Caco-2 (cell line): ENCODE measurements around the gene CCT2. TPM values are rescaled to one million over a fixed set of nuclear protein-coding genes. Genes with fewer than 3 reads are reported as not detected.
A peak's percentile ranks its signal among the peaks of the same experiment; 100 is the strongest.

ENCODE experiments used
- BruUV-seq: library from RNA; stranded (reverse); fragments of 400-500 nt; replicated peaks from 2 replicates; lab custom pipeline; 2021; lab: Mats Ljungman, UMichigan
- CTCF ChIA-PET: fragments of 300-600 bp; sonication (Branson Sonifier 250); formaldehyde crosslinking; loops from one replicate; lab custom pipeline; 2022; ENCODE audit warnings: antibody characterized with exemption; lab: Charles Lee
- POLR2A ChIA-PET: fragments of 300-600 bp; sonication (Branson Sonifier 250); formaldehyde crosslinking; loops from one replicate; lab custom pipeline; 2022; ENCODE audit warnings: antibody characterized with exemption; lab: Charles Lee
- DNase-seq, 2 experiments: peaks; one replicate each; pipeline versions ENCODE4 v3.0.0 to v3.0.0-alpha.2; 2020 to 2022
- H3K27me3 ChIP-seq: replicated peaks from 2 replicates; pipeline ENCODE4 v1.6.0; 2011; ENCODE audit warnings: low read length; ENCODE audit not compliant: control insufficient read depth, insufficient read depth
- H3K36me3 ChIP-seq: 2 replicates; pipeline ENCODE4 v1.5.1; 2011; ENCODE audit warnings: low read length; ENCODE audit not compliant: control insufficient read depth, insufficient read depth
- H3K4me1 ChIP-seq: fragments of 250-450 bp; sonication (Bioruptor Pico); 2 replicates; pipeline ENCODE4 v1.5.1; 2020; ENCODE audit warnings: mild to moderate bottlenecking
- H3K4me3 ChIP-seq: 2 replicates; pipeline ENCODE4 v1.5.1; 2011; ENCODE audit warnings: low read depth, mild to moderate bottlenecking, control low read depth, low read length
- H3K9me3 ChIP-seq: fragments of 250-450 bp; sonication (Bioruptor Pico); 2 replicates; pipeline ENCODE4 v1.5.1; 2020; ENCODE audit warnings: mild to moderate bottlenecking, moderate library complexity
- H3K27ac Mint-ChIP-seq: one replicate; pipeline ENCODE4 v1.8.0; 2022; ENCODE audit warnings: mixed read lengths; ENCODE audit not compliant: unreplicated experiment
- H3K27me3 Mint-ChIP-seq: one replicate; pipeline ENCODE4 v1.8.0; 2022; ENCODE audit warnings: mixed read lengths; ENCODE audit not compliant: insufficient read depth, unreplicated experiment
- H3K36me3 Mint-ChIP-seq: one replicate; pipeline ENCODE4 v1.8.0; 2022; ENCODE audit warnings: mild to moderate bottlenecking, mixed read lengths; ENCODE audit not compliant: insufficient read depth, unreplicated experiment
- H3K4me1 Mint-ChIP-seq: one replicate; pipeline ENCODE4 v1.8.0; 2022; ENCODE audit warnings: low read depth, mixed read lengths; ENCODE audit not compliant: unreplicated experiment
- H3K4me3 Mint-ChIP-seq: one replicate; pipeline ENCODE4 v1.8.0; 2022; ENCODE audit warnings: mild to moderate bottlenecking, moderate library complexity, mixed read lengths; ENCODE audit not compliant: unreplicated experiment
- H3K9me3 Mint-ChIP-seq: one replicate; pipeline ENCODE4 v1.8.0; 2022; ENCODE audit warnings: mixed read lengths; ENCODE audit not compliant: unreplicated experiment
- CTCF ChIP-seq, 2 experiments: fragments of 200-600 bp in 1 of 2; IDR thresholded peaks; 1 replicate in 1 of 2; 2 replicates in 1 of 2; pipeline versions ENCODE4 v1.5.1 to v1.8.0; 2011 to 2022; ENCODE audit warnings: antibody characterized with exemption in 1 of 2, control low read depth in 1 of 2, inconsistent platforms in 1 of 2, low read depth in 1 of 2, low read length in 1 of 2, mild to moderate bottlenecking in 1 of 2, moderate library complexity in 1 of 2; ENCODE audit not compliant: insufficient read depth in 1 of 2, severe bottlenecking in 1 of 2, unreplicated experiment in 1 of 2
- intact Hi-C: fragments of 100-400 bp; cut with micrococcal nuclease; formaldehyde crosslinking; loops from one replicate; pipeline ENCODE4 v1.10.0; 2022; ENCODE audit not compliant: unreplicated experiment
- total RNA-seq: library from RNA; stranded (reverse); gene quantifications from 2 replicates; pipeline ENCODE4 v1.2.3, GENCODE V29; 2022

The CCT2 gene
- total RNA-seq, 1 experiment from 2014 or later, result 321 TPM

- CTCF ChIA-PET, result no interaction called here
- peaks cover 8% of the 10 kb centered on the region for H3K36me3 ChIP-seq
- peaks cover 97% of the 10 kb centered on the region for H3K36me3 Mint-ChIP-seq
Measured at GRCh38 chr12:69589082-69589481, 3.8 kb downstream of the CCT2 start.

GRCh38 chr12:69595689-69596088 is 10.4 kb downstream of the CCT2 start:
- intact Hi-C loops, result no loop called here
- H3K4me3 Mint-ChIP-seq, result no peak overlapping the region
- H3K36me3 Mint-ChIP-seq, result peaks cover 92% of the 10 kb centered on the region

More at GRCh38 chr12:69589082-69589481, 3.8 kb downstream of the CCT2 start:
- no peaks in the 10 kb centered on the region for H3K4me1 Mint-ChIP-seq
- no peak overlapping the region for H3K4me3 ChIP-seq
- POLR2A ChIA-PET, result interaction anchor here (0.7 kb wide), 1 partner anchor 8 kb away, joined by 3 read pairs; no protein-coding TSS in a partner anchor
- no peak for DNase-seq
- no peaks in the 10 kb centered on the region for H3K4me1 ChIP-seq
- H3K27ac Mint-ChIP-seq, result no peak overlapping the region
- H3K27me3 Mint-ChIP-seq, result no peaks in the 10 kb centered on the region
- no peaks in the 10 kb centered on the region for H3K9me3 Mint-ChIP-seq
- no peak for TF ChIP-seq CTCF (IDR thresholded peaks at IDR 0.05; ENCODE audit: insufficient read depth in 1 of 2, low read depth in 1 of 2, low read length in 1 of 2, severe bottlenecking in 1 of 2, unreplicated experiment in 1 of 2)
- no peaks in the 10 kb centered on the region for H3K27me3 ChIP-seq
- no peaks in the 10 kb centered on the region for H3K9me3 ChIP-seq
- BruUV-seq, result no TSS peak
- H3K4me3 Mint-ChIP-seq, result no peak overlapping the region
- intact Hi-C loops, result no loop called here

GRCh38 chr12:69598174-69598753 is 13.0 kb downstream of the CCT2 start:
- intact Hi-C loops, result no loop called here
- DNase-seq, result no peak
- Histone ChIP-seq H3K27me3 (no peaks in the 10 kb centered on the region), H3K4me1 (0 out of 2 replicates have a peak, but pooled peaks cover 4% of the 10 kb centered on the region), H3K4me3 (no peak overlapping the region), H3K36me3 (peaks cover 5% of the 10 kb centered on the region), H3K9me3 (no peaks in the 10 kb centered on the region)
- Mint-ChIP-seq H3K36me3 (peaks cover 93% of the 10 kb centered on the region), H3K4me1 (no peaks in the 10 kb centered on the region), H3K27ac (no peak overlapping the region), H3K27me3 (no peaks in the 10 kb centered on the region), H3K9me3 (no peaks in the 10 kb centered on the region), H3K4me3 (no peak overlapping the region)
- no peak for TF ChIP-seq CTCF (IDR thresholded peaks at IDR 0.05; ENCODE audit: insufficient read depth in 1 of 2, low read depth in 1 of 2, low read length in 1 of 2, severe bottlenecking in 1 of 2, unreplicated experiment in 1 of 2)
- BruUV-seq, result no TSS peak
- CTCF ChIA-PET, result no interaction called here
- POLR2A ChIA-PET, result no interaction called here

More at GRCh38 chr12:69595689-69596088, 10.4 kb downstream of the CCT2 start:
- Mint-ChIP-seq H3K27ac (no peak overlapping the region), H3K9me3 (no peaks in the 10 kb centered on the region), H3K4me1 (no peaks in the 10 kb centered on the region), H3K27me3 (no peaks in the 10 kb centered on the region)
- BruUV-seq, result no TSS peak
- no peak overlapping the region for H3K4me3 ChIP-seq
- ChIA-PET CTCF (no interaction called here), POLR2A (no interaction called here)
- 0 out of 2 replicates have a peak, but pooled peaks cover 4% of the 10 kb centered on the region for H3K4me1 ChIP-seq
- H3K9me3 ChIP-seq, result no peaks in the 10 kb centered on the region
- no peaks in the 10 kb centered on the region for H3K27me3 ChIP-seq
- TF ChIP-seq CTCF (IDR thresholded peaks at IDR 0.05; ENCODE audit: insufficient read depth in 1 of 2, low read depth in 1 of 2, low read length in 1 of 2, severe bottlenecking in 1 of 2, unreplicated experiment in 1 of 2), result peak in 1 of 2 experiments; percentile 7
- H3K36me3 ChIP-seq, result peaks cover 8% of the 10 kb centered on the region
- DNase-seq, result no peak
